Stimulated activated CD8-positive, alpha-beta memory T cell treated with anti-CD3 and anti-CD28 coated beads, Interleukin-2, amount 100 ng/mL, for 1 hour (primary cell): ENCODE data around the gene BCAS3.

Source experiments
- DNase-seq, 2 donors: peaks; one replicate each; pipeline ENCODE4 v3.0.0-alpha.2; 2020; ENCODE audit warnings: low read depth in 2 of 2

Gene BCAS3

GRCh38 chr17:61289408-61290385, 612.0 kb downstream of the BCAS3 start:
- no peak for DNase-seq

- no peak for DNase-seq
Observed at GRCh38 chr17:61291451-61292285, 614.0 kb downstream of the BCAS3 start.

- DNase-seq = no peak
Observed at GRCh38 chr17:61294286-61294685, 616.6 kb downstream of the BCAS3 start.

GRCh38 chr17:61294777-61295176, 617.1 kb downstream of the BCAS3 start:
- no peak for DNase-seq

- no peak for DNase-seq
Observed at GRCh38 chr17:61296058-61296457, 618.4 kb downstream of the BCAS3 start.

GRCh38 chr17:61299517-61300513, 622.2 kb downstream of the BCAS3 start:
- no peak for DNase-seq

- DNase-seq = no peak
Observed at GRCh38 chr17:61302953-61303816, 625.5 kb downstream of the BCAS3 start.

- no peak for DNase-seq
Observed at GRCh38 chr17:61303817-61304096, 626.1 kb downstream of the BCAS3 start.

GRCh38 chr17:61305024-61305423, 627.4 kb downstream of the BCAS3 start:
- DNase-seq = no peak

- DNase-seq = no peak
Observed at GRCh38 chr17:61306003-61306402, 628.4 kb downstream of the BCAS3 start.

GRCh38 chr17:61307905-61308886, 630.5 kb downstream of the BCAS3 start:
- no peak for DNase-seq

- DNase-seq = no peak
Observed at GRCh38 chr17:61309362-61310256, 632.0 kb downstream of the BCAS3 start.

GRCh38 chr17:61310590-61310989, 632.9 kb downstream of the BCAS3 start:
- no peak for DNase-seq

- no peak for DNase-seq
Observed at GRCh38 chr17:61312406-61313295, 635.0 kb downstream of the BCAS3 start.

GRCh38 chr17:61313461-61314326, 636.0 kb downstream of the BCAS3 start:
- DNase-seq = no peak

- no peak for DNase-seq
Observed at GRCh38 chr17:61314368-61315078, 636.9 kb downstream of the BCAS3 start.
